Activated CD4-positive, CD25-positive, alpha-beta regulatory T cell treated with anti-CD3 and anti-CD28 coated beads, Interleukin-2, amount 50 U/mL, for 16 hours (primary cell): ENCODE measurements around the gene HAUS7.

Source experiments
- DNase-seq: peaks from one replicate; pipeline ENCODE4 v3.0.0-alpha.2; 2020; ENCODE audit warnings: low read depth, low spot score

HAUS7 gene

GRCh38 chrX:153456161-153456560, 14.2 kb downstream of the HAUS7 start:
- DNase-seq: no peak

GRCh38 chrX:153455571-153455970, 14.8 kb downstream of the HAUS7 start:
- DNase-seq: no peak

- DNase-seq: no peak
Measured at GRCh38 chrX:153454901-153455550, 15.3 kb downstream of the HAUS7 start.

GRCh38 chrX:153450949-153451277, 19.5 kb downstream of the HAUS7 start:
- DNase-seq: no peak

GRCh38 chrX:153450114-153450948, 20.0 kb downstream of the HAUS7 start:
- no peak for DNase-seq

- DNase-seq: no peak
Measured at GRCh38 chrX:153449368-153450113, 20.8 kb downstream of the HAUS7 start.

- DNase-seq: no peak
Measured at GRCh38 chrX:153448556-153449367, 21.6 kb downstream of the HAUS7 start.

GRCh38 chrX:153447581-153447960, 22.8 kb downstream of the HAUS7 start:
- DNase-seq: no peak

GRCh38 chrX:153446950-153447580, 23.3 kb downstream of the HAUS7 start:
- DNase-seq: no peak

GRCh38 chrX:153446636-153446936, 23.8 kb downstream of the HAUS7 start:
- no peak for DNase-seq

GRCh38 chrX:153445856-153446635, 24.3 kb downstream of the HAUS7 start, which contains the start of gene TREX2:
Gene TREX2 (minus strand): TSS chrX:153446056. CDS start chrX:153445430, 626 bp downstream.
- no peak for DNase-seq

- DNase-seq: no peak
Measured at GRCh38 chrX:153445106-153445855, 25.1 kb downstream of the HAUS7 start.

GRCh38 chrX:153444333-153445011, 25.9 kb downstream of the HAUS7 start:
- no peak for DNase-seq

GRCh38 chrX:153443476-153444332, 26.7 kb downstream of the HAUS7 start:
- DNase-seq: no peak

GRCh38 chrX:153442463-153442862, 27.9 kb downstream of the HAUS7 start:
- DNase-seq: no peak

GRCh38 chrX:153441981-153442380, 28.4 kb downstream of the HAUS7 start:
- DNase-seq: no peak

GRCh38 chrX:153441296-153441695, 29.1 kb downstream of the HAUS7 start:
- no peak for DNase-seq

- no peak for DNase-seq
Measured at GRCh38 chrX:153440556-153441135, 29.7 kb downstream of the HAUS7 start.
